ENCODE measurements around the gene ARMH1.
"Not testable (repeated sequence)": the region's sequence is repeated elsewhere in the genome, so short reads cannot be mapped to it uniquely, and the experiment has no call there.

Gene ARMH1

GRCh38 chr1:44653107-44653964 lies 21.2 kb upstream of the ARMH1 start:
- Mint-ChIP-seq H3K9me3 (no peaks in the 10 kb centered on the region), H3K36me3 (peaks cover 5% of the 10 kb centered on the region), H3K27ac (peak overlapping the region; percentile 12), H3K27me3 (no peaks in the 10 kb centered on the region), H3K4me3 (no peak overlapping the region), H3K4me1 (no peaks in the 10 kb centered on the region)

DNA sequence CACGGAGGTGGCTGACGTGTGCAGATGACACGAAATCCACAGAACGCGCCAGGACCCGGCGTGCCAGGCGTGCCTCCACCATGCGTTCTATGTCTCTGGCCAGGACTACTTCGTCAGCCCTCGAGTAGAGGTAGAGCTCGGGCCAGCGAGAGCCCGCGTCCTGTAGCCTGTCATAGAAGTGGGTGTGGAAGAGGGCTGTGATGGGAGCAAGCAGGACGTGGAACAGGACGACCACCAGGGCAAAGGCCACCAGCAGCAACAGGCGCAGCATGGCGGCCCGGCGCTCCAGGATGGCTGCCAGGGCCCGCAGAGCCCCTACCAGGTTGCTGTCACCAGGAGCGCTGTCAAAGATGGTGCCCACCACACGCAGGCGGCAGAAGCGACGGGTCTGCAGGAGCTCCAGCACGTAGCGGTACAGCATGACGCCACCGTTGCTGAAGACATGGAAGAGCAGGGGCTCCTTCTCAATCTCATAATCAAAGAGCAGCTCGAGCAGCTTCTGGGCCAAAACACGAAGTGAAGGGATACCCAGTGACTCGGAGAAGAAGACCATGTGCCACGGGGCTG lies 19.8 kb upstream of the ARMH1 start:
- Mint-ChIP-seq H3K27ac (no peak overlapping the region), H3K27me3 (no peaks in the 10 kb centered on the region), H3K36me3 (no peaks in the 10 kb centered on the region), H3K4me1 (no peaks in the 10 kb centered on the region), H3K4me3 (no peak overlapping the region), H3K9me3 (no peaks in the 10 kb centered on the region)

GRCh38 chr1:44655609-44656008 lies 18.9 kb upstream of the ARMH1 start:
- H3K27me3 Mint-ChIP-seq = no peaks in the 10 kb centered on the region
- no peaks in the 10 kb centered on the region for H3K4me1 Mint-ChIP-seq
- no peak overlapping the region for H3K4me3 Mint-ChIP-seq
- no peaks in the 10 kb centered on the region for H3K36me3 Mint-ChIP-seq
- no peaks in the 10 kb centered on the region for H3K9me3 Mint-ChIP-seq
- no peak overlapping the region for H3K27ac Mint-ChIP-seq

DNA sequence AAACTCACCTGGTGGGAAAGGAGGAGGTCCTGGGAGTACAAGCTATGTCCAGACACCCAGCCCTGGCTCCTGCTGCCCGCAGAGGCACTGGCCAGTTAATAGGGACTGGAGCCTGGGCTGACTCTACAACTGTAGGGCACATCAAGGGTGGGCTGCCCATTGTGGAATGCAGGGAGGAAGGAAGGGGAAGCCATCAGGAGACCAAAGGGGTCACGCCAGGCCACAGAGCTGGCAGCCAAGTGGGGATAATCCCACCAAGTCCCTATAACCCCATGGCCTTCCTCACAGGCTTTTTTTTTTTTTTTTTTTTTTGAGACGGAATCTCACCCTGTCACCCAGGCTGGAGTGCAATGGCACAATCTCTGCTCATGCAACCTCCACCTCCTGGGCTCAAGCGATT lies 14.9 kb upstream of the ARMH1 start:
- Mint-ChIP-seq H3K27ac (no peak overlapping the region), H3K4me3 (no peak overlapping the region), H3K9me3 (no peaks in the 10 kb centered on the region), H3K4me1 (peaks cover 8% of the 10 kb centered on the region), H3K36me3 (no peaks in the 10 kb centered on the region), H3K27me3 (no peaks in the 10 kb centered on the region)

DNA sequence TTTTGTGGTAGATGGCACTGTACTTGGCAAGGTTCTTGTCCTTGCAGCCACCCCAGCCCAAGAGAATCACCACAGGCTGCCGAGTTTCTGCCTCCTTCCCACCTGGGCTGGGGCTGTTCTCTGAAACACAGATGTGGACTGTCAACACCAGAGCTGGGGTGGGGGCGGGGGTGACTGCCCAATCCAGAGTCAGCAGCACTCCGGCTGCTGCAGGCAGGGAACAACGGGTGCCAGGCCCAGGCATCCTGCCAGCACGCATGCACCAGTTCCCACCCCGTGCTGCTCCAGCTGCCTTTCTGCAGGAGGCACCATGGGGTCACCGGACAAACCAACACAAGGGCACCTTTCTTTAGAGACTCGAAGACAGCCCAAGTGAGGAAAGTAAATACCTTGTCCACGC lies 14.3 kb upstream of the ARMH1 start:
- Mint-ChIP-seq H3K9me3 (no peaks in the 10 kb centered on the region), H3K4me1 (peaks cover 14% of the 10 kb centered on the region), H3K36me3 (no peaks in the 10 kb centered on the region), H3K27me3 (no peaks in the 10 kb centered on the region), H3K27ac (no peak overlapping the region), H3K4me3 (no peak overlapping the region)

- Mint-ChIP-seq H3K27ac (no peak overlapping the region), H3K4me3 (no peak overlapping the region), H3K27me3 (no peaks in the 10 kb centered on the region), H3K9me3 (no peaks in the 10 kb centered on the region), H3K4me1 (peaks cover 14% of the 10 kb centered on the region), H3K36me3 (no peaks in the 10 kb centered on the region)
Observed at GRCh38 chr1:44661781-44662682, 12.5 kb upstream of the ARMH1 start.

DNA sequence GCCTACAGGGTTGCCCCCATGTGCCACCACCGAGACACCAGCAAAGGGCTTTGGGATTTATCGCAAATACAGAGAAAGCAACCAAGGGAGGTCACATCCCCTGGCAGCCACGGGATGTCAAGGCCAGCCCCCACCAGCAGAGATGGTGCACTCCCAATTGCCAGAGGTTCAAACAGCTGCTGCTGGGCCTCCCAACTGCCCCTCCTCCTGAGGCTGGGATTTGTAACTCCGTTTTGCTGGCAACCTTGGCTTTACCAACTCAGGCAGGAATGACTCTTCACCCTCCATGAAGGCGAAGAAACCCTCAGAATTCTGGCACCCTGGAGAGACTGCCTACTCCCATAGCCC lies 11.9 kb upstream of the ARMH1 start:
- Mint-ChIP-seq H3K27ac (no peak overlapping the region), H3K36me3 (no peaks in the 10 kb centered on the region), H3K27me3 (no peaks in the 10 kb centered on the region), H3K9me3 (no peaks in the 10 kb centered on the region), H3K4me1 (peaks cover 14% of the 10 kb centered on the region), H3K4me3 (no peak overlapping the region)

DNA sequence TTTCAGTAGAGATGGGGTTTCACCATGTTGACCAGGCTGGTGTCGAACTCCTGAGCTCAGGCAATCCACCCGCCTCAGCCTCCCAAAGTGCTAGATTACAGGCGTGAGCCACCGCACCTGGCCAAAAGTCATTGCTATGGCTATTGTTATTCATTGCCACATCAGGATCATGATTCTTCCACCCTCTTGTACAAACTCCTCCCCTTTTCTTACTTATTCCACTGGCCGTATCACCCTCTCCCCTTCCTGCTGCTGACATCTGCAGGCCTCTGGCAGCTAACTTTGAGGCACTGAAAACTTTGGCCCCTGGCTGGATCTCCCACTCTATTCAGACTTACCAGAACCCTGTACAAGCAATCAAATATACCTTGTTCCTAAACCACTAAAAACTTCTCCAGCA lies 11.1 kb upstream of the ARMH1 start:
- Mint-ChIP-seq H3K4me3 (no peak overlapping the region), H3K27me3 (no peaks in the 10 kb centered on the region), H3K4me1 (peaks cover 14% of the 10 kb centered on the region), H3K36me3 (no peaks in the 10 kb centered on the region), H3K9me3 (no peaks in the 10 kb centered on the region), H3K27ac (peak overlapping the region; percentile 23)

DNA sequence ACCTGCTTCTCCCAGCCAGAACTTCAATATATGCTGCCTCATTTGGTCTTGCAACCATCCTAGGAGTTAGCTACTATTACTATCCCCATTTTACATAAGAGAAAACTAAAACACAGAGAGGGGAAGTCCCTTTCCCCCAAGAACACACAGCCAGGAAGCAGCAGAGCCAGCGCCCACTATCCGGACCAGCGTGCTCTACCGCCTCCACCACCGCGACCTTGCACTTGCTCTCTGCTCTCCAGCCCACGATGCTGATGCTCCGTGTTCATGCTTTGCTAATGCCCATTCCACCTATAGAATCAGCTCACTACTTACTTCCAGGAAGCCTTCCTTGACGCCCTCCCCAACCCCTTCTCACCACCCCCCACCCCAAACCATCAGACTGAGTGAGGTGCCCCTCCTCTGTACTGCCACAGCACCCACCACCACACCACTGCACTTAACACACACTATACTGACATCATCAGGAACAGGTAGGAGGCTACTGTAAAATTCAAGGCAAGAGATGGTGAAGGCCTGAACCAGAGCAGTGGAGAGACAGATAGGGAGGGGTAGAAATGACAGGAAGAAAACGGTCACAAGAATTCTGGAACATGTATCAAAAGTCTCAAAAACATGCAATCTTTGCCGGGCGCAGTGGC lies 9.7 kb upstream of the ARMH1 start:
- Mint-ChIP-seq H3K4me1 (peaks cover 14% of the 10 kb centered on the region), H3K36me3 (no peaks in the 10 kb centered on the region), H3K4me3 (peak overlapping the region; percentile 34), H3K27me3 (no peaks in the 10 kb centered on the region), H3K27ac (peak overlapping the region; percentile 64), H3K9me3 (no peaks in the 10 kb centered on the region)

DNA sequence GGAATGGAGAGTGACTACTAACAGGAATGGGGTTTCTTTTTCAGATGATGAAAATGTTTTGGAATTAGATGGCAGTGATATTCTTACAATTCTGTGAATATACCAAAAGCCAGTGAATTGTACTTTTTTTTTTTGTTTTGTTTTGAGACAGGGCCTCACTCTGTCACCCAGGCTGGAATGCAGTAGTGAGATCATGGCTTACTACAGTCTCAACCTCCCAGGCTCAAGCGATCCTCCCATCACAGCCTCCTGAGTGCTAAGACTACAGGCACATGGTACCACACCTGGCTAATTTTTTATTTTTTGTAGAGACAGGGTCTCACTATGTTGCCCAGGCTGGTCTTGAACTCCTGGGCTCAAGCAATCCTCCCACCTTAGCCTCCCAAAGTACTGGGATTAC lies 7.8 kb upstream of the ARMH1 start:
- H3K27ac Mint-ChIP-seq, H3K36me3 Mint-ChIP-seq, H3K4me3 Mint-ChIP-seq, H3K27me3 Mint-ChIP-seq, H3K9me3 Mint-ChIP-seq: not testable (repeated sequence)
- H3K4me1 Mint-ChIP-seq = peaks cover 14% of the 10 kb centered on the region

- no peaks in the 10 kb centered on the region for H3K36me3 Mint-ChIP-seq
- no peak overlapping the region for H3K27ac Mint-ChIP-seq
- H3K27me3 Mint-ChIP-seq = no peaks in the 10 kb centered on the region
- H3K9me3 Mint-ChIP-seq = no peaks in the 10 kb centered on the region
- H3K4me3 Mint-ChIP-seq = no peak overlapping the region
- H3K4me1 Mint-ChIP-seq = peaks cover 17% of the 10 kb centered on the region
Observed at GRCh38 chr1:44670751-44671640, 3.5 kb upstream of the ARMH1 start.

- H3K9me3 Mint-ChIP-seq = no peaks in the 10 kb centered on the region
- peaks cover 17% of the 10 kb centered on the region for H3K4me1 Mint-ChIP-seq
- H3K4me3 Mint-ChIP-seq = no peak overlapping the region
- no peak overlapping the region for H3K27ac Mint-ChIP-seq
- no peaks in the 10 kb centered on the region for H3K27me3 Mint-ChIP-seq
- no peaks in the 10 kb centered on the region for H3K36me3 Mint-ChIP-seq
Observed at GRCh38 chr1:44672254-44672955, 2.1 kb upstream of the ARMH1 start.

DNA sequence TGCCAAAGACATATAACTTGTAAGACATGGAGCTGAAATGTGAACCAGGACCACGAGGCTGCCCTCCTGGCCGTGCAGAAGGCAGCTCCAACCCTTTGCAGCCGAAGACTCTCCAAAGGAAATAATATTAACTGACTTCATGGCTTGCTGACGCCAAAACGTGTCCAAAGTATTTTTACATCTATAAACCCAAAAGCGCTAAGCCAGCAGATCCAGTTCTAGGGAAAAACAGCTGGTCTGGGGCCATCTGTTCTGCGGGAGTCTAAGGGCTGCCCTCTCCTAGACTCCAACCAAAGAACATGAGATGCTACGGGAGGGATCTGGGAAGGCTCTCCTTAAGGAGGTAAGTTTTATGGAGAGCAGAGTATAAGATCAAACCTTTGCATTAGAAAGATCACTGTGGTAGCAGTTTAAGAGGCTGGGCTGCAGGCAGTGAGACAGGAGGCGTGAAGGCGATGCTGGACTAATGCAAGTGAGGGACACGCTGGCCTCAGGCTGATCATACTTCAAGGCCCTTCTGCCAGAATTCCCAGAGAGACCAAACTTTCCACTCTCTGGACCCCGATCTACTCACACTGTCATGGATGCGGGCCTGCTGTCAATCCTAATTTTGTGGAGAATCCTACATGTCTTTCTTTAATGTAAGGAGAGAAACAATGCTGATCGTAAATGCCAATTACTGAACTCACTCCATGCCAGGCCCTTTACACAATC lies 1.4 kb upstream of the ARMH1 start:
- no peaks in the 10 kb centered on the region for H3K36me3 Mint-ChIP-seq
- H3K27ac Mint-ChIP-seq = no peak overlapping the region

DNA sequence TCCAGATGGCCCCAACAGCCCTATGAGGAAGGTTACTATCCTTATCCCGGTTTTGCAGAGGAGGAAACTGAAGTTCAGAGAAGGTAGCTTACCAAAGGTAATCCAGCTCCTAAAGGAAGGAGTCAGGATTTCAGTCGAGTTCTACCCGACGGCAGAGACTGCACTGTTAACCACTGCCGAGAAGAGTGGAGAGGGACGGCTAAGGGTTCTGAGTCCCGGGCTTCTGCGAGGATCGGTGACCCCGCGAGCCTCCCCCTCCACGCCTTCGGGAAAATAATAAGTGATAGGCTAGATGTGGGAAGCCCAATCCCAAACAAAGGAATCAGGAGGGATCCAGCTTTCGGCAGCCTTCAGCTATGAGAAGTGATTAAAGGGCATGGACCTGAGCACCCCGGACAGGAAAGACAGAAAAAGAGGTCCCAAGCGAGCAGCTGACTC lies 820 bp upstream of the ARMH1 start:
- H3K4me3 Mint-ChIP-seq = peak overlapping the region; percentile 86
- no peaks in the 10 kb centered on the region for H3K27me3 Mint-ChIP-seq
- no peaks in the 10 kb centered on the region for H3K9me3 Mint-ChIP-seq
- no peak overlapping the region for H3K27ac Mint-ChIP-seq
- H3K4me1 Mint-ChIP-seq = peaks cover 17% of the 10 kb centered on the region
- no peaks in the 10 kb centered on the region for H3K36me3 Mint-ChIP-seq

More for the DNA sequence above, 1.4 kb upstream of the ARMH1 start:
- H3K27me3 Mint-ChIP-seq = no peaks in the 10 kb centered on the region
- peak overlapping the region; percentile 86 for H3K4me3 Mint-ChIP-seq
- H3K4me1 Mint-ChIP-seq = peaks cover 17% of the 10 kb centered on the region
- H3K9me3 Mint-ChIP-seq = no peaks in the 10 kb centered on the region
